WI38 (cell line): Measurements from ENCODE around the gene CCDC190.
"Not testable (repeated sequence)": the region's sequence is repeated elsewhere in the genome, so short reads cannot be mapped to it uniquely, and the experiment has no call there.

ENCODE experiments used
- H3K4me3 ChIP-seq: 2 replicates; pipeline ENCODE4 v1.5.1; 2011; ENCODE audit warnings: low read depth, mild to moderate bottlenecking, control low read depth, low read length
- CTCF ChIP-seq: IDR thresholded peaks from 2 replicates; pipeline ENCODE4 v1.5.1; 2012; ENCODE audit warnings: low read depth, mild to moderate bottlenecking, control low read depth, low read length

CCDC190 gene

GRCh38 chr1:162877412-162877811, 16.4 kb upstream of the CCDC190 start:
- no peak for TF ChIP-seq CTCF
- no peak overlapping the region for H3K4me3 ChIP-seq

GRCh38 chr1:162876751-162877150, 15.8 kb upstream of the CCDC190 start:
- TF ChIP-seq CTCF: no peak
- H3K4me3 ChIP-seq: no peak overlapping the region

GRCh38 chr1:162873671-162874666, 13.0 kb upstream of the CCDC190 start:
- peak; percentile 27; the same call in 1 of the 2 replicates for TF ChIP-seq CTCF
- no peak overlapping the region for H3K4me3 ChIP-seq

- TF ChIP-seq CTCF: no peak
- no peak overlapping the region for H3K4me3 ChIP-seq
Measured at GRCh38 chr1:162872981-162873380, 12.0 kb upstream of the CCDC190 start.

GRCh38 chr1:162871417-162871816, 10.4 kb upstream of the CCDC190 start:
- not testable (repeated sequence) for H3K4me3 ChIP-seq

- TF ChIP-seq CTCF: no peak
- H3K4me3 ChIP-seq: no peak overlapping the region
Measured at GRCh38 chr1:162868972-162869371, 8.0 kb upstream of the CCDC190 start.

GRCh38 chr1:162861625-162862024, 650 bp upstream of the CCDC190 start:
- no peak overlapping the region for H3K4me3 ChIP-seq
- no peak for TF ChIP-seq CTCF
